HG02970 (cell line): Measurements from ENCODE around the gene DDX51.
"Not testable (repeated sequence)": the region's sequence is repeated elsewhere in the genome, so short reads cannot be mapped to it uniquely, and the experiment has no call there.

Experiments
- ATAC-seq: cut with Tn5 transposase; IDR thresholded peaks from one replicate; pipeline ENCODE4 v1.9.1; 2021; ENCODE audit warnings: mild to moderate bottlenecking, moderate library complexity, moderate number of reproducible peaks; ENCODE audit not compliant: unreplicated experiment, low FRiP score

Gene DDX51

DNA sequence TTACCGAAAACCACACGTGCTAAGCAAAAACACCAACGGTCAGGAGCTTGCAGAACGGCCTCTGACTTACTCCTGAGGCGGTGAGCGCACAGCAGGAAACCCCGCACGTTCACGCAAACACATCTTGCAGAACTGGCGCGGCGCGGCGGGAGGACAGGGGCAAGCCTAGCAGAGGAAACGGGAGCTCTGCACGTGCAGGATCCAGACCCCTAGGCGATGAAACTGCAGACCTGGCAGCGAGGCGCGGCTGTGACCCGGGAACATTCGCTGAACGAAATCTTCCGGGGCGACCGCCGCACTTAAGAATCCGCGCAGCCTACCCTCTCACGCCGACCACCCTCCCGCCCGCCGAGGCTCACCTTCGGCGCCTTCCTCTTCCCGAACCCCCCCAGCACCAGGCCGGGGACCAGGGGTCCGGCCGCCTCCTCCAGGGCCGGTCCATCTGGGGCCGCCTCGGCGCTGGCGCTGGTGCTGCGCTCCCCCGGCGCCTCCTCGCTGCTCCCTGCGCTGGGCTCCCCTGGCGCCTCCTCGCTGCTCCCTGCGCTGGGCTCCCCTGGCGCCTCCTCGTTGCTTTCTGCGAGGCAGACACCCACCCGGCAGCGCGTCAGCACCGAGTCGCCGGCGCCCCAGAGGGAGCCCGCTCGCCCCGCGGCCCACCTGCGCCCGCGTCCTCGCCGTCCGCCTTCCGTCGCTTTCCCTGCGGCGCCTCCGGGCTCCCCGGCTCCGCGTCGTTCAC, 615 bp downstream of the DDX51 start:
- peak; percentile 28 for ATAC-seq

DNA sequence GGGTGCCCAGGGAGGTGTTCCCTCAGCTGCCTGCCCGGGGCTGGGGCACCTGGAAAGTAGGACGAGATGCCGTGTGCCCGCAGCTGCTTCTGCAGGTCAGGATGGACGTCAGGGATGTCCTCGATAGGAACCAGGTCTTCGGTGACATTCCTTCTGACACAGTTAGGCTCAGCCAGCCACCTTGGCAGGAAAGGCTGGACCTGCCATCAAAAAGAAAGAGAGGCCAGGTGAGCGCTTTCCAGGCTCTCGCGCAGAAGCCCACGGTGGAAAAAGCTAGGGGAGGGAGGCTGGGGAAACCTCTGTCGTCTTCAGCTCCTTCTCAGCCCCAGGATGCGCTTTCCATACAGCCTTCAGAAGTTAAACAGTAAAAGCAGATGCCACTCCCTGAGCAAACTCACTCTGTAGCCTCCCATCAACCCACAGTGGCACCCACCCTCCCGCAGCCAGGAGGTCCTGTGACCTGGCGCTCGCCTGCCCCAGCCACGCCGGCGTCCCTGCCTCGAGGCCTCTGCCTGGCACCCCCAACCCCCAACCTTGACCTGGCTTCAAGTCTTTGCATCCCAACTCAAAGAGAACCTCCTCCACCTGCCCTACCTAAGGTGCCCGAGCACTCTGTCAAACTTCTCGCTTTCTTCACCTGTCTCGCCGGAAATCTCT, 1.3 kb downstream of the DDX51 start:
- ATAC-seq, result no peak

DNA sequence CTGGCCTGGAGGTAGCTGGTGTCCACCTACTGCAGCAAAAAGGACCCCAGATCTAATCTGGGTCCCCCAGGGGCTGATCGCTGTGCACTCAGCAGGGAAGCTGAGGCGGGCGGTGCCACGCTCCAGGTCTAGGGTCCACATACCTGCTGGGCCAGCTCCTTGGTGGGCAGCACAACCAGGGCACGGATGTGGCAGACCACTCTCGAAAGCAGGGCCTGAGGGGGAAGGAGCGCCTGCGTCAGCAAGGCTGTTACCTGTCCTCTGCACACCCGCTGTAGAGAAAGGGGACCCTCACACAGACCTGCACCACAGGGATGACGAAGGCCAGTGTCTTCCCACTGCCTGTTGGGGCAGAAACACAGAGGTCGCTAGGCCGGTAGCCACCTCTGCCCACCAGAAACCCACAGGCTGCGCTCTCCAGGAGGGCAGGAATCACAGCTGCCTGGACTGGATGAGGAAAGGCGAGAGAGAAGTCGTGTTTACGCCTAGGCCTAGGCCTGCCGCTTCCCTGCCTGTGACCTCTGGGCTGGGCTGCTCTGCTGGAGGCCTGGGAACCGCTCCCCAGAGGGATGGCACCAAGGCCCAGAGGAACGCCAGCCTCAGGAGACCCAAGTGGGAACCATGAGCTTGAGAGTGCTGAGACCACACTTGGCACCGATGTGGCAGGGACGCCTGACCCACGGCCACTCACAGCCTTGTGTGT, 2.0 kb downstream of the DDX51 start:
- no peak for ATAC-seq

DNA sequence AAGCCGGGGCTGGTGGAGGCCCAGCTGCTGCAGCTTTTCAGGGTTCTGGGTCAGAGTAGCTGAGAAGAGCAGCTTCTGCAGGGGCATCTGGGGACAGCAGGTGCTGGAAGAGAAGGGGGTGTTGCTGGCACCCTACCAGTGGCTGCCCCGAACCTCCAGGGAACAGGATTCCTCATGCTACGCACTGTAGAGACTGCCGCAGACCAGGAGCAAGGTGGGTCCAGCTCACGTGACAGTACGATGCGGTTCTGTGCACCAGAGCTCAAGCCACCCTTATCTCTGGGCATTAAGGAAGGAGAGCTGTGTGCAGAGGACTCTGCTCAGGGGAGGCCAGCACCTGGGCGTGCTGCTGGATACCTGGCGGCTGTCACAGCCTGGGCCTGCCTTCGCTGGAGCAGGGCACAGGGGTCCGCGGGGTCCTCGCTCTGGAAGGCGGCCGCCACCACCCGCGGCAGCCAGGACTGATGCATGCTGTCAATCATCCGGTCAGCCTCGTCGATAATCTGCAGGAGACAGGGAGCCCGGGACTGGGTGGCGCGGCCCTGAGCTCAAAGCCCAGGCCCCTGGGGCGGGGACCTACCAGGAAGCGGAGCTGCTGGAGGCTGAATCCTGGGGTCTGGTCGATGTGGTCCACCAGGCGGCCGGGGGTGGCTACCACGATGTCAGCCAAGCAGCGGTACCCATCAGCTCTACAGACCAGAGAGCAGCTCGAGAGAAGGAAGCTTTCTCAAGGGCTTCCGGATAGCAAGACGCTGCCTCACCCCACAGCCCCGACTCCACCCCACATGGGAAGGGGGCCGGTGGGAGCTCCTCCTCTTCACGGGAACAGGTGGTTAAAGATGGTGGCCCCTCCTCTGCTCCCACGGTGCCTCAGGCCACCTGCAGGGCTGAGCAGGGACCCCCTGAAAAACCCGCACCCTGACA, 2.9 kb downstream of the DDX51 start:
- no peak for ATAC-seq

DNA sequence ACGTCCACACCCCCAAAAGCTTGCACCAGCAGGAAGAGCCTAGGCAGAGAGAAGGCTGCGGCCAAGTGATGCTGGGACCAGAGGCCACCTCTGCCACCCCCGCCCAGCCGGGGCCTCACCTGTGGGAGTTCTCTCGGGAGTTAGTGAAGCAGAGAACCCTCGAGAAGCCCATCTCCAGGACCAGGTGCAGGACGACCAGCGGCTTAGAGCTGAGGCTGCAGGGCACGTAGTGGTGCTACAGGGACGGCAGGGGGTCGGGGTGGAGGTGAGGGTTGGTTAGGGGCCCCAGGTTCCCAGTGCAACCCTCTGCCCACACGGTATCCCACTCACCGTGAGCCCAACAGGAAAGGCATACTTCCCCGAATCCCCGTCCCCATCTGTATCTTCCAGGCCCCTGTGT, 3.6 kb downstream of the DDX51 start:
- no peak for ATAC-seq

DNA sequence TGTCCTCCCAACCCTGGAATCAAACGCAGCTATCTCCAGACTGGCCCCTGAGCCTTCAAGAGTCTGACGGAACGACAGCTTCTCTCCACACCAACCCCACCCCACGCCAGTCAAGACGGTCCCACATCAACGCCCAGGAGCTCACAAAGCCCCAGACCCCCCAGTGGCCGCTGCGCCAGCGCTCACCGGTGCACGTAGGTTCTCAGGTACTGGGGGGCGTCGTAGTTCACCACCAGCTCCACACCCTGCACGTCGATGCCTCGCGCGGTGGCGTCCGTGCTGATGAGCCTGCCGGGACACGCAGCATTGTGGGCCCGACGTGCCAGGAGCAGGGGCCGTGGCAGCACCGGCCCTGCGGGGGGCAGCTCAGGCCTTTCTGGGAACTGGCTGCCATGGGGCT, 4.2 kb downstream of the DDX51 start:
- no peak for ATAC-seq

DNA sequence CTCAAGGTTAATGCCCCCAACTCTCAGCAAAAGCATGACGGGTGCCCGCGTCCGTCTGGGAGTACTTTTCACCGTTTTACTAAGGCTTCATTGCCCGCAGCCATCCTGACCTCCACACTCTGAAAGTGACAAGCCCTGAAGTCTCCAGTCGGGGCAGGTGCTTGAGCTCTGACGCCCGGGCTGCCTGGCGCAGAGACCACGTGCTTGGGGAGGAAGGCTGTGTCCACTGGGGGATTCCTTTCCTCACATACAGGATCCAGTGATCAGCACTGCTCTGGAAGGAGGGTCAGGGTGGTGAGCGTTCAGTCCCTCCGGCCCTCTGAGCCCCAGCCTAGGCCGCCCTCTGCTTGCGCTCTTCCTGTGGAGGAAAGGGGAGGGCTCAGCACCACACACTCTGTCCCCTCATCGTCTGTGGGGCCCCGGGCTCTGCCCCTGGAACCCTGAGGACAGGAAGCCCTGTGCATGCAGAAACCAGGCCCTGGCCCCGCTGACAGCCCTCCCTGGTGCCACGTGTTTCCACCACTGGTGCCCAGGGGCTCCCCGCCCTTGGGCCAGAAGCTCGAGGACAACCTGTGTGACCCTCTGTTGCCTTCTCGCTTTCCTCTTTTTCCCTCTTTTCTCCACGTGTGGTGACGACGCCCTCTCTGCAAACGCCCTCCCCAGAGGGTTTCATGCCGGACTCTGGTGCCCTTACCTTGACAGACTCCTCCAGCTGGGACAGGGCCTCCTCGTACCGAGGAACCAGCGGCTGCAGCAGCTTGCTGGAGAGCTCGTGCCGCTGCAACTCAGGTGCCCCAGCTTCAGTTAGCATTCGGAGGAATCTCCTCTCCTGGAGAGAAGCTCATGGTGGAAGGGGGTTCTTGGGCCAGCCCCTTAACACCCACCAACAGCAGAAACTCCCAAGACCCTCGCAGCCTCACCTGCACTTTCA, 4.9 kb downstream of the DDX51 start:
- no peak for ATAC-seq

DNA sequence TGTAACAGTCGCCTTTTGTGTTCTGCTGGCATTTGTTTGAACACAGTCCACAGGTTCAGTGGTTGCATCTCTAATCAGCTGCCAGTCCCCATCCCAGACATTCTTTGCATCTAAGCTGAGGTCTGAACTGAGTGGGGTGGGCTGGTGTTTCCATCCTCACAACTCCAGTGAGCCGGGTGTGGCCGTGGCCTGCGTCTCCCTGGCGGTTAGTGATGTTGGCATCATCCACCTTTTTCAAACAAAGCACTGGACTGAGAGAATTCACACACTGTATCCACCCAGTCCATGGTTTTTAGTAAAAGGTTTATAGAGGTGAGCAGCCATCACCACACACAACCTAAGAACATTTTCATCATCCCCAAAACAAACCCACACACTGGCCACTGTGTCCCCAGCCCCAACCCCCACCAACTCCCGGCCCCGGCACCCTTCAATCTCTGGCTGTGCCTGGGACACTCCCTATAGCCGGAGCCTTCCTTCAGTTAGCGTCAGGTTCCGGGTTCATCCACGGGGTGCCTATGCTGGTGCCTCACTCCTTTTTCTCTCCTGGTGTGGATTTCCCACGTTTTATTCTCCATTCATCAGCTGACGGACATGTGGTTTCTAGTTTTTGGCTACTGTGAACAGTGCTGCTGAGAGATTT, 6.5 kb downstream of the DDX51 start:
- no peak for ATAC-seq

DNA sequence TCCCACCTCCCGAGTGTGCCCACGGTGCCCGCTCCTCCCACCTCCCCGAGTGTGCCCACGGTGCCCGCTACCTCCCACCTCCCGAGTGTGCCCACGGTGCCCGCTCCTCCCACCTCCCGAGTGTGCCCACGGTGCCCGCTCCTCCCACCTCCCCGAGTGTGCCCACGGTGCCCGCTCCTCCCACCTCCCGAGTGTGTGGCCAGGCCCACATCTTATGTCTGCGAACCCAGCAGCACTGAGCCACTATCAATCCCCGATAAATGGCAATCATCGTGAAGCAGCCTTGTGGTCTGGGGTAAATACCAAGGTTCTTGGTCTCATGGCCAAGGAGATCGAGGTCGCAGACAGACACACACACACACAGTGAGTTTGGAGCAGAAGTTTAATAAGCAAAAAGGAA, 7.9 kb downstream of the DDX51 start:
- ATAC-seq, result not testable (repeated sequence)

DNA sequence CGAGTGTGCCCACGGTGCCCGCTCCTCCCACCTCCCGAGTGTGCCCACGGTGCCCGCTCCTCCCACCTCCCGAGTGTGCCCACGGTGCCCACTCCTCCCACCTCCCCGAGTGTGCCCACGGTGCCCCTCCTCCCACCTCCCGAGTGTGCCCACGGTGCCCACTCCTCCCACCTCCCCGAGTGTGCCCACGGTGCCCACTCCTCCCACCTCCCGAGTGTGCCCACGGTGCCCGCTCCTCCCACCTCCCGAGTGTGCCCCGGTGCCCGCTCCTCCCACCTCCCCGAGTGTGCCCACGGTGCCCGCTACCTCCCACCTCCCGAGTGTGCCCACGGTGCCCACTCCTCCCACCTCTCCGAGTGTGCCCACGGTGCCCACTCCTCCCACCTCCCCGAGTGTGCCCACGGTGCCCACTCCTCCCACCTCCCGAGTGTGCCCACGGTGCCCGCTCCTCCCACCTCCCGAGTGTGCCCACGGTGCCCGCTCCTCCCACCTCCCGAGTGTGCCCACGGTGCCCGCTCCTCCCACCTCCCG, 9.4 kb downstream of the DDX51 start:
- ATAC-seq, result not testable (repeated sequence)

DNA sequence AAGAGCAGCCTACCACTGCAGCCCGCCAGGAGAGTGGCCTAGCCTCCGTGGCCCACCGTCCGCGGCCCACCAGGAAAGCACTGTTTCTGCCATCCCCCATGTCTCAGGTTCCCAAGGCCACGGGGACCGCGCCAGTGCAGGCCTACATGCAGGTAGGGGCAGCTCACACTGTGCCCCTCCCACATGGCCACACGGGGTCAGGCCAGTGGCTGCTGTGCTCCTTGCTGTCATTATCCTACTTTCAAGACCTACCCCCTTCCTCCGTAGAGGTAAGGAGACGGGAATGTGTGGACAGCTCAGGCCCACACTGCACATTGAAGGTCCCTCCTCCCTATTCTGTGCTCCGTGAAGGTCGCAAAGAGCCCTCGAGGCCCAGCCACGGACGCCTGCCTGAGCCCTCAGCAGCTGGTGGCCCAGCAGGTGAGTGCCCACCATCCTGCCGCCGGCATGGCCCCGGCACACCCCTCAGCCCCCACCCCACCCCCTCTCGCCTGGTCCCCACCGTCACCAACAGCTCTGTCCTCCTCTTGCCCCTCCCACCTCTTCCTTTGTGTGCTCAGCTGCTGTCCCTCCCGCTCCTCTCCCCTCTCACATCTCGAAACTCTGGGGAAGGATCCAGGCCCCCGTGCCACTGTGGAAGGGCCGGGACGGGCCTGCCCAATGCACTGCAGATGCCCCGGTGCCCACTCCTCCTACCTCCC, 10.0 kb downstream of the DDX51 start:
- ATAC-seq, result no peak

DNA sequence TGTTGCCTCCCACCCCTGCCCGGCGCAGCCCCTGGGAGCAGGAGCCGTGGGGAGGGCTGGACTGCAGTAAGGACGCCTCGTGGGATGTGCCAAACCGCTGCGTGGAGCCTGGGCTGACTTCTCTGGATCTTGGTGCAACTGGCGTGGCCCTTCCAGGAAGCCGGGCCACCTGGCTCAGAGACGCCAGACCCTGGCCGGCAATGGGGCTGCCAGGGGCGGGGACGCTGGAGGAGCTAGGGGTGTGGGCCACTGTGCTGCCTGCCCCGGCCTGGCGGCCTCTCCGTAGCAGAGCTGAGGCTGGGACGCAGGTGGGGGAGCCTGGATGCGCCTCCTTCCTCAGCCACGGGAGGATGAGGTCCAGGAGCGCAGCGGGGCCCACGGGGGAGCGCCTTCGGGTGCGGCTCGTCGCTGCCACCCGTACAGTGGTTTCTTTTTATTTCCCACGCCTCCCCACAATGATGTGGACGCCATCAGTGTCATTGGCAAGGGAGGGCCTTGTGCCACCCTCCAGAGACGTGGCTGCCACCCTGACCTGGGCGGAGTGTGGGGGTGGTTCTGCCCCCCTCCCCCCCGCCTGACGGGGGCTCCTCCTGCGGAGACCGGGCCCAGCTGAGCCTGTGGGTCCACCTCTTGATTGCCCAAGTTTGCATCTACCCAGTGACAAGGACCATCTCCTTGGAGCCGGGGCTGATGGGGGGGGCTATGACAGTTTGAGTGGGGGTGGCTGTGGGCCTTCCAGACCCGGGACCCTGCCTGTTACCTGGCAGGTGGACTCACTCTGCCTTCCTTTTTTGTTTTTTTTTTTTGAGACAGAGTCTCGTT, 11.3 kb downstream of the DDX51 start:
- ATAC-seq, result no peak

DNA sequence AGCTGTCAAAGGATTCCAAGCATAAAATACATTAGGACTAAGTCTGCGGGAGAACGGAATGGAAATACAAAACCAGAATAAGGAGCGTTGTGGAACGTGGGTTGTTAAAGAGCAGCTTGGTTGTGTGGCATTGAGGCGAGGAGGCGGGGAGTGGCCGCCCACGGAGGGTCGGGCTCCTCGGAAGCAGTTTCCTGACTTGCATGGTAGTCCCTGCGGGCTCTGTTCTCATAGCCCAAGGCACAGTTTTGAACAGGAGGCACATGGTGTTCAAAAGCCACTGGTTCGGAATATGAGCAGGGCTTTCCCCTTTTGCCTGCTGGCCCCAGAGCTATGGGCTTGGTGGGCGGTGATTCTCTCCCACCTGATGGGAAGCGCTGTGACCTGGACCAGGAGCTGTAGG, 12.2 kb downstream of the DDX51 start:
- ATAC-seq, result no peak

DNA sequence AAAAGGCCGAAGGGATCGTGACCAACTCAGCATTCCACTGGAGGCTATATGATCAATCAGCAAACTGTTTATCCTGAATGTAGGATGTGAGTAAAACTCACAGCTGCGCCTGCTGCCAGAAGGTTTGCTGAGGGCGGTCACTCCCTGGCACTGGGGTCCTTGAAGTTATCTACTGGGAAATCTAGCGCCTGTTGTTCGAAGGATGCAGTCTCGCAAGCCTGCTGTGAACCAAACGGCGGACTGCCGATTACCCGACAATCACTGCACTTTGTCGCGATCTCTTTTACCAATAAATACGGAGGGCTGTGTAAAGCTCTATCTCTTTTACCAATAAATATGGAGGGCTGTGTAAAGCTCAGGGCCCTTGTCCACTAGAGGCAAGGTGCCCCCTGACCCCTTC, 12.9 kb downstream of the DDX51 start:
- ATAC-seq, result no peak

DNA sequence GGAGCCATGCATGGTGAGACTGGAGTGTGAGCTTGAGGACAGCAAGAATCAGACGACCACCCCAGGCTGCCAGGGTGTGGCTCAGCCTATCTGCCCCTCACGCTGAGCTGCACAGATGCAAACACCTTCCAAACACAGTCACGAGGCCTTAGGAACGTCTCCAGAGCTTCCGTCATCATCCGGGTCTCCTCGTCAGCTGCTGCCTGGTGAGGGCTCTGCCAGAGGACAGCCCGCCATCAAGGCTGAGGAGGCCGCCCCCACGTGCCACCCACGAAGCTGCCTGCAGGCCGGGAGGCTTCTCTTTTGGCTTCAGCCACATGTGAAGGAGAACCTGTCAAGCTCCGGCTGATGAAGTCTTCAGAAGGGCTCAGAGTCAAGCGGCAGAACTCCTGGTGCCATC, 13.4 kb downstream of the DDX51 start:
- ATAC-seq, result no peak

DNA sequence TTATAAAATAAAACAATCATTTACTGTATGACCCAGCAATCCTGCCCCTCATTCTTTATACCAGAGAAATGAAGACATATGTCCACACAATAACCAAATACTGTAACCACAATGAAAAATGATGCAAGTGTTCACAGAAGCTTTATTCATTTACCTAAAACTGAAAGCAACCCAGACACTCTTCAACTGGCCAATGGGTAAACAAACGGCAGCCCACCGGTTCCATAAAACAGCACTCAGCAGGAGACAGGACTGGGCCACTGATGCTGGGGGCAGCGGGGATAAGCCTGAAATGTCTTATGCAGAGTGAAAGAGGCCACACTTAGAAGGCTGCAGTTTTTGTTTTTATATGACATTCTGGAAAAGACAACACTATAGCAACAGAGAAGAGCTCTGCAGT, 15.1 kb downstream of the DDX51 start:
- ATAC-seq, result no peak

DNA sequence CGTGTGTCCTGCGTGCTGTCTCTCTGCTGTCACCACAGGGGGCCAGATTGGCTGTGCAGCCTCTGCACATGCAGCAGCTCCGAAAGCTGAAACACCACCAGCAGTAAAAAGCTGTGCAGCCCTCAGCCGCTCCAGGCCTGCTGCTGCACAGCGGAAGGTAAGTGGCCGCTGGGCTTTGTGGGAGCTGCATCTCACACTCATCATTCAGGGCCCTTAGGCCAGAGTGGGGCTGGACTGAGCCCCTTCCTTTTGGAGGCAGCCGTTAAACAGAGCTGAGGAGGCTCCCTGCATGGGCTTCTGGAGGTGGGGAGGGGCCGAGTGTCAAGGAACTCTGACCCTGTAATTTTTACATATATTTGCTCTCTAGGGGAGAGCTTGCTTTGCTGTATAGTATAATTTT, 17.1 kb downstream of the DDX51 start:
- ATAC-seq, result no peak
